ENCODE data around the gene SDK2.
A peak's percentile ranks its signal among the peaks of the same experiment; 100 is the strongest.

SDK2 gene

GRCh38 chr17:73599599-73599998, 44.6 kb downstream of the SDK2 start:
- DNase-seq (ENCODE audit: extremely low read depth, low read depth), result no peak
- no peak for TF ChIP-seq CTCF (IDR thresholded peaks at IDR 0.05; ENCODE audit: low read depth, low read length)

GRCh38 chr17:73598212-73598611, 46.0 kb downstream of the SDK2 start:
- no peak for TF ChIP-seq CTCF (IDR thresholded peaks at IDR 0.05; ENCODE audit: low read depth, low read length)
- no peak for DNase-seq (ENCODE audit: extremely low read depth, low read depth)

- no peak for DNase-seq (ENCODE audit: extremely low read depth, low read depth)
- no peak for TF ChIP-seq CTCF (IDR thresholded peaks at IDR 0.05; ENCODE audit: low read depth, low read length)
These were observed 48.3 kb downstream of the SDK2 start for GRCh38 chr17:73595931-73596330.

- DNase-seq (ENCODE audit: extremely low read depth, low read depth), result no peak
- peak; percentile 33 for TF ChIP-seq CTCF (IDR thresholded peaks at IDR 0.05; ENCODE audit: low read depth, low read length)
These were observed 48.8 kb downstream of the SDK2 start for GRCh38 chr17:73595479-73595878.

GRCh38 chr17:73595068-73595467, 49.2 kb downstream of the SDK2 start:
- no peak for DNase-seq (ENCODE audit: extremely low read depth, low read depth)
- TF ChIP-seq CTCF (IDR thresholded peaks at IDR 0.05; ENCODE audit: low read depth, low read length), result no peak

- TF ChIP-seq CTCF (IDR thresholded peaks at IDR 0.05; ENCODE audit: low read depth, low read length), result no peak
- no peak for DNase-seq (ENCODE audit: extremely low read depth, low read depth)
These were observed 49.6 kb downstream of the SDK2 start for GRCh38 chr17:73594598-73594997.

GRCh38 chr17:73594025-73594424, 50.2 kb downstream of the SDK2 start:
- DNase-seq (ENCODE audit: extremely low read depth, low read depth), result no peak
- no peak for TF ChIP-seq CTCF (IDR thresholded peaks at IDR 0.05; ENCODE audit: low read depth, low read length)
